IMR-90 (cell line): ENCODE results near the gene UBN2. TPM values are rescaled to one million over a fixed set of nuclear protein-coding genes. Genes with fewer than 3 reads are reported as not detected.

ENCODE experiments used
- ATAC-seq: fragments of 200-7000 bp; cut with Tn5 transposase; 2 replicates; pipeline ENCODE4 v1.9.1; 2020; ENCODE audit warnings: low read depth, mild to moderate bottlenecking, moderate library complexity
- BruUV-seq: library from RNA; stranded (reverse); fragments of 400-500 nt; replicated peaks from 2 replicates; lab custom pipeline; 2021; lab: Mats Ljungman, UMichigan
- CTCF ChIA-PET: fragments of 300-600 bp; formaldehyde crosslinking; extraction: SDS; loops from one replicate; lab custom pipeline; 2021; ENCODE audit warnings: antibody characterized with exemption; lab: Yijun Ruan, JAX
- POLR2A ChIA-PET: fragments of 300-600 bp; sonication (Branson Sonifier 250); formaldehyde crosslinking; loops from one replicate; lab custom pipeline; 2022; ENCODE audit warnings: antibody characterized with exemption; ENCODE audit not compliant: unreplicated experiment; lab: Charles Lee
- DNase-seq: peaks from one replicate; pipeline ENCODE4 v3.0.0; 2013
- H2AFZ ChIP-seq: replicated peaks from 2 replicates; pipeline ENCODE3; 2013; ENCODE audit warnings: low read length, mild to moderate bottlenecking; ENCODE audit not compliant: poor library complexity
- H2AK5ac ChIP-seq: 2 replicates; pipeline ENCODE4 v1.6.1; 2013; ENCODE audit warnings: low read depth, low read length, inconsistent platforms
- H2AK9ac ChIP-seq: replicated peaks from 2 replicates; pipeline ENCODE3; 2013; ENCODE audit warnings: mild to moderate bottlenecking, low read depth, low read length, moderate library complexity; ENCODE audit not compliant: poor library complexity
- H2BK120ac ChIP-seq: 2 replicates; pipeline ENCODE4 v1.6.1; 2013; ENCODE audit warnings: low read depth, low read length, inconsistent platforms
- H2BK15ac ChIP-seq: 3 replicates; pipeline ENCODE4 v1.6.1; 2013; ENCODE audit warnings: low read depth, low read length, inconsistent platforms
- H2BK20ac ChIP-seq: 2 replicates; pipeline ENCODE4 v1.6.1; 2013; ENCODE audit warnings: low read depth, mild to moderate bottlenecking, inconsistent platforms, low read length, moderate library complexity
- H2BK5ac ChIP-seq: 2 replicates; pipeline ENCODE4 v1.6.1; 2013; ENCODE audit warnings: mild to moderate bottlenecking, low read depth, low read length, inconsistent platforms; ENCODE audit not compliant: poor library complexity, severe bottlenecking
- H3K14ac ChIP-seq: replicated peaks from 2 replicates; pipeline ENCODE4 v1.6.1; 2013; ENCODE audit warnings: low read depth, low read length, inconsistent platforms
- H3K18ac ChIP-seq: 2 replicates; pipeline ENCODE4 v1.6.1; 2013; ENCODE audit warnings: low read depth, low read length, control low read depth
- H3K23ac ChIP-seq: 2 replicates; pipeline ENCODE4 v1.6.1; 2013; ENCODE audit warnings: low read depth, low read length, inconsistent platforms
- H3K27ac ChIP-seq: 2 replicates; pipeline ENCODE4 v1.5.1; 2013; ENCODE audit warnings: mild to moderate bottlenecking, control low read depth, low read length; ENCODE audit not compliant: insufficient read depth
- H3K27me3 ChIP-seq: 2 replicates; pipeline ENCODE4 v1.6.1; 2013; ENCODE audit warnings: low read length; ENCODE audit not compliant: control insufficient read depth, insufficient read depth
- H3K36me3 ChIP-seq: 2 replicates; pipeline ENCODE4 v1.6.1; 2013; ENCODE audit warnings: low read length, mixed read lengths; ENCODE audit not compliant: control insufficient read depth, insufficient read depth
- H3K4ac ChIP-seq: 2 replicates; pipeline ENCODE4 v1.6.1; 2013; ENCODE audit warnings: low read depth, low read length, inconsistent platforms
- H3K4me1 ChIP-seq: 2 replicates; pipeline ENCODE4 v1.6.1; 2013; ENCODE audit warnings: low read length, mixed read lengths; ENCODE audit not compliant: control insufficient read depth, insufficient read depth
- H3K4me2 ChIP-seq: 2 replicates; pipeline ENCODE4 v1.6.1; 2013; ENCODE audit warnings: low read depth, mild to moderate bottlenecking, control low read depth, low read length, moderate library complexity
- H3K4me3 ChIP-seq: 2 replicates; pipeline ENCODE4 v1.5.1; 2013; ENCODE audit warnings: low read depth, mild to moderate bottlenecking, control low read depth, low read length, moderate library complexity; ENCODE audit not compliant: insufficient read depth
- H3K56ac ChIP-seq: 2 replicates; pipeline ENCODE4 v1.6.1; 2013; ENCODE audit warnings: low read length, inconsistent platforms; ENCODE audit not compliant: insufficient read depth; ENCODE audit errors: extremely low read depth
- H3K79me1 ChIP-seq, 2 experiments: 2 replicates each; pipeline ENCODE4 v1.6.1; 2013; ENCODE audit warnings: low read length in 2 of 2, inconsistent platforms in 1 of 2, low read depth in 1 of 2
- H3K9ac ChIP-seq: 2 replicates; pipeline ENCODE4 v1.6.1; 2013; ENCODE audit warnings: low read depth, low read length, control low read depth
- H3K9me1 ChIP-seq: 2 replicates; pipeline ENCODE4 v1.6.1; 2013; ENCODE audit warnings: low read length, inconsistent platforms; ENCODE audit not compliant: insufficient read depth
- H3K9me3 ChIP-seq: 2 replicates; pipeline ENCODE4 v1.6.1; 2013; ENCODE audit warnings: low read length; ENCODE audit not compliant: control insufficient read depth, insufficient read depth
- H4K20me1 ChIP-seq: 2 replicates; pipeline ENCODE4 v1.6.1; 2013; ENCODE audit warnings: low read length, inconsistent platforms; ENCODE audit not compliant: insufficient read depth
- H4K5ac ChIP-seq: 2 replicates; pipeline ENCODE4 v1.6.1; 2013; ENCODE audit warnings: mild to moderate bottlenecking, low read depth, low read length, control low read depth
- H4K8ac ChIP-seq, 2 experiments: 2 replicates each; pipeline ENCODE4 v1.6.1; 2013; ENCODE audit warnings: low read depth in 2 of 2, low read length in 2 of 2, control low read depth in 1 of 2, inconsistent platforms in 1 of 2
- H4K91ac ChIP-seq: 2 replicates; pipeline ENCODE4 v1.6.1; 2013; ENCODE audit warnings: low read depth, low read length, inconsistent platforms; ENCODE audit not compliant: insufficient read depth
- BHLHE40 ChIP-seq: fragments of 150-350 bp; IDR thresholded peaks from 2 replicates; pipeline ENCODE4 v1.6.1; 2016; ENCODE audit warnings: mild to moderate bottlenecking, low read depth, low read length
- CEBPB ChIP-seq: IDR thresholded peaks from 2 replicates; pipeline ENCODE4 v1.6.1; 2012; ENCODE audit warnings: low read depth, low read length, improper control_type of control experiment
- CHD1 ChIP-seq: IDR thresholded peaks from 2 replicates; pipeline ENCODE4 v1.6.1; 2012; ENCODE audit warnings: low read depth, low read length, improper control_type of control experiment
- MAFK ChIP-seq: IDR thresholded peaks from 2 replicates; pipeline ENCODE4 v1.6.1; 2012; ENCODE audit warnings: low read depth, low read length, improper control_type of control experiment
- NFE2L2 ChIP-seq: fragments of 150-350 bp; IDR thresholded peaks from 2 replicates; pipeline ENCODE4 v1.6.1; 2016; ENCODE audit warnings: low read depth, mild to moderate bottlenecking, low read length
- RAD21 ChIP-seq: IDR thresholded peaks from 2 replicates; pipeline ENCODE4 v1.6.1; 2012; ENCODE audit warnings: low read length, improper control_type of control experiment
- RCOR1 ChIP-seq: IDR thresholded peaks from 2 replicates; pipeline ENCODE4 v1.6.1; 2012; ENCODE audit warnings: mild to moderate bottlenecking, low read length, improper control_type of control experiment; ENCODE audit not compliant: insufficient replicate concordance
- RFX5 ChIP-seq: IDR thresholded peaks from 2 replicates; pipeline ENCODE4 v1.8.0; 2012; ENCODE audit warnings: low read depth, mild to moderate bottlenecking, low read length, moderate library complexity
- WGBS, 2 experiments: methylation state at CpG; one replicate each; pipeline versions ENCODE4 v1.1.5 to v1.1.7; 2013; ENCODE audit warnings: missing lambda C conversion rate in 2 of 2; ENCODE audit not compliant: insufficient read length in 1 of 2; ENCODE audit errors: extremely low coverage in 2 of 2; 5-methylcytosine and 5-hydroxymethylcytosine counted together
- dilution Hi-C: fragments of 300-500 bp; cut with HindIII; formaldehyde crosslinking; loops from one replicate; pipeline ENCODE4 v1.14.3; 2018; ENCODE audit warnings: low sequenced_read_pairs; ENCODE audit not compliant: unreplicated experiment
- in situ Hi-C: fragments of 300-500 bp; cut with MboI; formaldehyde crosslinking; loops from 3 replicates; pipeline ENCODE4 v1.14.3; 2019; ENCODE audit warnings: low sequenced_read_pairs, inconsistent platforms, mixed read lengths
- intact Hi-C: fragments of 100-400 bp; cut with micrococcal nuclease; formaldehyde crosslinking; loops from 2 replicates; pipeline ENCODE4 v1.10.0; 2022
- polyA plus RNA-seq, 3 experiments: library from polyadenylated mRNA; depleted of rRNA; stranded (reverse); fragments of >200 nt; gene quantifications; 2 replicates each; pipeline ENCODE4 v1.2.3, GENCODE V29; 2012; ENCODE audit warnings: low replicate concordance in 1 of 3
- total RNA-seq: library from RNA; depleted of rRNA; stranded (reverse); fragments of >200 nt; gene quantifications from 2 replicates; pipeline ENCODE4 v1.2.3, GENCODE V29; 2012
- TF ChIP-seq, protein P1 (sequence below): conservative IDR thresholded peaks from 2 replicates; pipeline ENCODE4 v1.5.1; 2012; ENCODE audit warnings: mild to moderate bottlenecking, low read depth, low read length, improper control_type of control experiment
- TF ChIP-seq, protein P2 (sequence below): fragments of 150-350 bp; IDR thresholded peaks from 2 replicates; pipeline ENCODE4 v1.6.1; 2016; ENCODE audit warnings: low read depth, mild to moderate bottlenecking, low read length, moderate library complexity, borderline replicate concordance
- TF ChIP-seq, protein P3 (sequence below): fragments of 150-350 bp; IDR thresholded peaks from 2 replicates; pipeline ENCODE4 v1.6.1; 2017; ENCODE audit warnings: mild to moderate bottlenecking, antibody characterized with exemption, low read length, low read depth

UBN2 gene
- total and polyA plus RNA-seq, 2 of the 4 experiments (the other 2 are of a cell fraction), result 1.6 to 2.3 TPM

DNA sequence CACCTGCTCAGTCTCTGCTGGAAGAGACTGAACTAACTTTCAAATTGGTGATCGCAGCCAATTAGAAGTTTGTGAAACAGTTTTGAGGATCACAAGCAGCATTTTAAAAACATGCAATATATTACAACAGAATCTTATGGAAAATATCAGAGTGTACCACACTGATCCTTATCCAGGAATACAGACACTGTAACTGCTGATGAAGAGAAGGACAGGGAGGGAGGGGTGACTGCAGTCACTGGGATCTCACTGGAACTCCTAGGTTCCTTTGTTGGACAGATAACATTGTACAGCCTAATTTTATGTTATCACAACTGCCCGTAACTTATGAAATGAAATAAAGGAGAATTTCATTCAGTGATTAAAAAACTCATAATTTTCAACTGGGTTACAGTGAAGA is 6.8 kb upstream of the UBN2 start:
- H3K56ac ChIP-seq, result no peak overlapping the region
- H2BK15ac ChIP-seq, result no peak overlapping the region
- H4K8ac ChIP-seq, result no peak overlapping the region
- H4K20me1 ChIP-seq, result no peaks in the 10 kb centered on the region
- H4K5ac ChIP-seq, result no peak overlapping the region
- H3K79me1 ChIP-seq, result no peaks in the 10 kb centered on the region
- POLR2A ChIA-PET, result no interaction called here
- H3K4me1 ChIP-seq, result no peaks in the 10 kb centered on the region
- in situ Hi-C loops (no loop called here), intact Hi-C loops (loop anchor here (5.0 kb wide), 1 partner anchor 37 kb away; no protein-coding TSS in a partner anchor), dilution Hi-C loops (no loop called here)
- H3K4me3 ChIP-seq, result no peak overlapping the region
- ATAC-seq (no peak), DNase-seq (no peak)
- H3K18ac ChIP-seq, result no peak overlapping the region
- H2AK9ac ChIP-seq, result no peak overlapping the region
- H4K91ac ChIP-seq, result no peak overlapping the region
- H3K27me3 ChIP-seq, result no peaks in the 10 kb centered on the region; the same call in 1 of the 2 replicates
- CTCF ChIA-PET, result no interaction called here
- H3K23ac ChIP-seq, result no peak overlapping the region
- no peak overlapping the region for H2AFZ ChIP-seq
- no peak overlapping the region for H3K4ac ChIP-seq
- H2AK5ac ChIP-seq, result no peak overlapping the region
- no peaks in the 10 kb centered on the region for H3K9me1 ChIP-seq
- TF ChIP-seq CHD1 (no peak), RFX5 (no peak), BHLHE40 (no peak), CEBPB (no peak), RAD21 (no peak), MAFK (no peak), RCOR1 (no peak), NFE2L2 (no peak)
- TF ChIP-seq, protein P1, sequence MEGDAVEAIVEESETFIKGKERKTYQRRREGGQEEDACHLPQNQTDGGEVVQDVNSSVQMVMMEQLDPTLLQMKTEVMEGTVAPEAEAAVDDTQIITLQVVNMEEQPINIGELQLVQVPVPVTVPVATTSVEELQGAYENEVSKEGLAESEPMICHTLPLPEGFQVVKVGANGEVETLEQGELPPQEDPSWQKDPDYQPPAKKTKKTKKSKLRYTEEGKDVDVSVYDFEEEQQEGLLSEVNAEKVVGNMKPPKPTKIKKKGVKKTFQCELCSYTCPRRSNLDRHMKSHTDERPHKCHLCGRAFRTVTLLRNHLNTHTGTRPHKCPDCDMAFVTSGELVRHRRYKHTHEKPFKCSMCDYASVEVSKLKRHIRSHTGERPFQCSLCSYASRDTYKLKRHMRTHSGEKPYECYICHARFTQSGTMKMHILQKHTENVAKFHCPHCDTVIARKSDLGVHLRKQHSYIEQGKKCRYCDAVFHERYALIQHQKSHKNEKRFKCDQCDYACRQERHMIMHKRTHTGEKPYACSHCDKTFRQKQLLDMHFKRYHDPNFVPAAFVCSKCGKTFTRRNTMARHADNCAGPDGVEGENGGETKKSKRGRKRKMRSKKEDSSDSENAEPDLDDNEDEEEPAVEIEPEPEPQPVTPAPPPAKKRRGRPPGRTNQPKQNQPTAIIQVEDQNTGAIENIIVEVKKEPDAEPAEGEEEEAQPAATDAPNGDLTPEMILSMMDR, result no peak
- TF ChIP-seq, protein P2, sequence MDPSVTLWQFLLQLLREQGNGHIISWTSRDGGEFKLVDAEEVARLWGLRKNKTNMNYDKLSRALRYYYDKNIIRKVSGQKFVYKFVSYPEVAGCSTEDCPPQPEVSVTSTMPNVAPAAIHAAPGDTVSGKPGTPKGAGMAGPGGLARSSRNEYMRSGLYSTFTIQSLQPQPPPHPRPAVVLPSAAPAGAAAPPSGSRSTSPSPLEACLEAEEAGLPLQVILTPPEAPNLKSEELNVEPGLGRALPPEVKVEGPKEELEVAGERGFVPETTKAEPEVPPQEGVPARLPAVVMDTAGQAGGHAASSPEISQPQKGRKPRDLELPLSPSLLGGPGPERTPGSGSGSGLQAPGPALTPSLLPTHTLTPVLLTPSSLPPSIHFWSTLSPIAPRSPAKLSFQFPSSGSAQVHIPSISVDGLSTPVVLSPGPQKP, result no peak
- TF ChIP-seq, protein P3, sequence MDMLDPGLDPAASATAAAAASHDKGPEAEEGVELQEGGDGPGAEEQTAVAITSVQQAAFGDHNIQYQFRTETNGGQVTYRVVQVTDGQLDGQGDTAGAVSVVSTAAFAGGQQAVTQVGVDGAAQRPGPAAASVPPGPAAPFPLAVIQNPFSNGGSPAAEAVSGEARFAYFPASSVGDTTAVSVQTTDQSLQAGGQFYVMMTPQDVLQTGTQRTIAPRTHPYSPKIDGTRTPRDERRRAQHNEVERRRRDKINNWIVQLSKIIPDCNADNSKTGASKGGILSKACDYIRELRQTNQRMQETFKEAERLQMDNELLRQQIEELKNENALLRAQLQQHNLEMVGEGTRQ, result no peak
- WGBS, 2 experiments, result no CpG with 5 or more reads among the region's 2 CpGs
- H3K27ac ChIP-seq, result no peak overlapping the region
- no peak overlapping the region for H2BK20ac ChIP-seq
- no peak overlapping the region for H3K14ac ChIP-seq
- no TSS peak for BruUV-seq
- H2BK120ac ChIP-seq, result no peak overlapping the region
- H3K9ac ChIP-seq, result no peak overlapping the region
- H2BK5ac ChIP-seq, result no peak overlapping the region
- H3K9me3 ChIP-seq, result no peaks in the 10 kb centered on the region
- H3K4me2 ChIP-seq, result no peak overlapping the region
- H3K36me3 ChIP-seq, result no peaks in the 10 kb centered on the region
